ENCODE data around the gene ATOX1. TPM values are rescaled to one million over a fixed set of nuclear protein-coding genes. Genes with fewer than 3 reads are reported as not detected.

Gene ATOX1
- total and polyA plus RNA-seq, 9 of the 15 experiments (the other 6 are each of a cell fraction or from before 2014, with no cell fraction given): 59.2 to 318 (median 86.2) TPM

DNA sequence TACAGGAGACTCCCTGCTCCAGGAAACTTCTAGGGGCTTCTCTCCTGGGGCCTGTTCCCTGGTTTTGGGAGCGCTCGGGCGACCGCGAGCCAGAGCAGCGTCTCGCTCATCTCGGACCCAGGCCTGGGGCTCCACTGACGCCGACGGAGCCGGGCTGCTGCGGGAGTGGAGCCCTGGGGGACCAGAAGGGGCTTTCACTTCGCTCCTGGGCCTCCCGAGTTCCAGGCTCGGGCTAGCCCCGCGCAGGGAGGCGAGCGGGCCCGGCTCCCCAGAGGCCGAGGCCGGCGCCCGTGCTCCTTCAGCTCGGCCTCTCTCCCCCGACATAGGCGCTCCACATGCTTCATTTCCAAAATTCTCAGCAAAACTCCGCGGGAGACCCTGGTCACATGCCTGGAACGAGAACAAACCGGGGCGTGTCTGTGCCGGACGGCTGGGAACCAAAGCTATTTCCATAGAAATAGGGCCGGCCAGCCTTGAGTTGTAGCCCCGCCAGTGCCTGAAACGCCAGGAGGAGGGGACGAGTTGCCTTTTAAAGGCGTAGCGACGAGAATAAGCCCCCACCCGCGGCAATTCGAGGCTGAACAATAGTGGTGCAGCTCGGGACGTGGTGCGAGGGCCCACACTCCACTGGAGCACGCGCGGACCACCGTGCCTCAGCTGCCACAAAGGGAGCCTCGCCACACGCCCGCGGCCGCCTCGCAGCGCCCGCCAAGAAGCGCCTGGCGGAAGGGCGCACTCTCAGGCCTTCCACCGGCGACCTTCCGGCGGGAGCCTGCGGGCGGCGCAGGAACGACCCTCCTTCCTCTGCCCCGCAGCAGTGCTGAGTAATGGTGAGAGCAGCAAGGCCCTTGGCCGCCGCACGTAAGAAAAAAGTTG lies 12.2 kb upstream of the ATOX1 start (continued):
- TF ChIP-seq, protein P1, sequence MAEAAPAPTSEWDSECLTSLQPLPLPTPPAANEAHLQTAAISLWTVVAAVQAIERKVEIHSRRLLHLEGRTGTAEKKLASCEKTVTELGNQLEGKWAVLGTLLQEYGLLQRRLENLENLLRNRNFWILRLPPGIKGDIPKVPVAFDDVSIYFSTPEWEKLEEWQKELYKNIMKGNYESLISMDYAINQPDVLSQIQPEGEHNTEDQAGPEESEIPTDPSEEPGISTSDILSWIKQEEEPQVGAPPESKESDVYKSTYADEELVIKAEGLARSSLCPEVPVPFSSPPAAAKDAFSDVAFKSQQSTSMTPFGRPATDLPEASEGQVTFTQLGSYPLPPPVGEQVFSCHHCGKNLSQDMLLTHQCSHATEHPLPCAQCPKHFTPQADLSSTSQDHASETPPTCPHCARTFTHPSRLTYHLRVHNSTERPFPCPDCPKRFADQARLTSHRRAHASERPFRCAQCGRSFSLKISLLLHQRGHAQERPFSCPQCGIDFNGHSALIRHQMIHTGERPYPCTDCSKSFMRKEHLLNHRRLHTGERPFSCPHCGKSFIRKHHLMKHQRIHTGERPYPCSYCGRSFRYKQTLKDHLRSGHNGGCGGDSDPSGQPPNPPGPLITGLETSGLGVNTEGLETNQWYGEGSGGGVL (CRISPR knock-in tag; IDR thresholded peaks at IDR 0.05): no peak
- TF ChIP-seq MXI1 (IDR thresholded peaks at IDR 0.05; ENCODE audit: low read depth, low read length) (no peak), POLR3A (IDR thresholded peaks at IDR 0.05; ENCODE audit: borderline replicate concordance, extremely low read depth, insufficient read depth, insufficient read length) (no peak), ZNF507 (tag; conservative IDR thresholded peaks at IDR 0.05) (no peak), MCM3 (IDR thresholded peaks at IDR 0.05) (no peak), PHTF2 (CRISPR knock-in tag; IDR thresholded peaks at IDR 0.05) (no peak), JUND (IDR thresholded peaks at IDR 0.05; ENCODE audit: borderline replicate concordance, low read depth, low read length) (no peak), JUND (tag; IDR thresholded peaks at IDR 0.05; ENCODE audit: borderline replicate concordance, low read depth, low read length) (no peak), POLR2B (IDR thresholded peaks at IDR 0.05; ENCODE audit: low read depth, partially characterized antibody) (no peak), SETDB1 (IDR thresholded peaks at IDR 0.05; ENCODE audit: low read length) (no peak), ZNF232 (CRISPR knock-in tag; IDR thresholded peaks at IDR 0.05) (peak; percentile 80; the same call in 1 of the 2 replicates), NR4A1 (CRISPR knock-in tag; IDR thresholded peaks at IDR 0.05) (no peak), NR4A1 (tag; IDR thresholded peaks at IDR 0.05) (peak; percentile 80), ZNF174 (CRISPR knock-in tag; IDR thresholded peaks at IDR 0.05) (no peak), HEY1 (CRISPR knock-in tag; IDR thresholded peaks at IDR 0.05; ENCODE audit: borderline replicate concordance) (no peak), ZNF253 (CRISPR knock-in tag; conservative IDR thresholded peaks at IDR 0.05) (no peak), ZNF589 (CRISPR knock-in tag; IDR thresholded peaks at IDR 0.05; ENCODE audit: low read depth) (no peak), THRAP3 (IDR thresholded peaks at IDR 0.05; ENCODE audit: borderline replicate concordance) (no peak), SMC3 (conservative IDR thresholded peaks at IDR 0.05; ENCODE audit: insufficient read depth, low read depth, low read length) (no peak), NFIX (CRISPR knock-in tag; IDR thresholded peaks at IDR 0.05; ENCODE audit: low read depth) (no peak)
- TF ChIP-seq, protein P2, sequence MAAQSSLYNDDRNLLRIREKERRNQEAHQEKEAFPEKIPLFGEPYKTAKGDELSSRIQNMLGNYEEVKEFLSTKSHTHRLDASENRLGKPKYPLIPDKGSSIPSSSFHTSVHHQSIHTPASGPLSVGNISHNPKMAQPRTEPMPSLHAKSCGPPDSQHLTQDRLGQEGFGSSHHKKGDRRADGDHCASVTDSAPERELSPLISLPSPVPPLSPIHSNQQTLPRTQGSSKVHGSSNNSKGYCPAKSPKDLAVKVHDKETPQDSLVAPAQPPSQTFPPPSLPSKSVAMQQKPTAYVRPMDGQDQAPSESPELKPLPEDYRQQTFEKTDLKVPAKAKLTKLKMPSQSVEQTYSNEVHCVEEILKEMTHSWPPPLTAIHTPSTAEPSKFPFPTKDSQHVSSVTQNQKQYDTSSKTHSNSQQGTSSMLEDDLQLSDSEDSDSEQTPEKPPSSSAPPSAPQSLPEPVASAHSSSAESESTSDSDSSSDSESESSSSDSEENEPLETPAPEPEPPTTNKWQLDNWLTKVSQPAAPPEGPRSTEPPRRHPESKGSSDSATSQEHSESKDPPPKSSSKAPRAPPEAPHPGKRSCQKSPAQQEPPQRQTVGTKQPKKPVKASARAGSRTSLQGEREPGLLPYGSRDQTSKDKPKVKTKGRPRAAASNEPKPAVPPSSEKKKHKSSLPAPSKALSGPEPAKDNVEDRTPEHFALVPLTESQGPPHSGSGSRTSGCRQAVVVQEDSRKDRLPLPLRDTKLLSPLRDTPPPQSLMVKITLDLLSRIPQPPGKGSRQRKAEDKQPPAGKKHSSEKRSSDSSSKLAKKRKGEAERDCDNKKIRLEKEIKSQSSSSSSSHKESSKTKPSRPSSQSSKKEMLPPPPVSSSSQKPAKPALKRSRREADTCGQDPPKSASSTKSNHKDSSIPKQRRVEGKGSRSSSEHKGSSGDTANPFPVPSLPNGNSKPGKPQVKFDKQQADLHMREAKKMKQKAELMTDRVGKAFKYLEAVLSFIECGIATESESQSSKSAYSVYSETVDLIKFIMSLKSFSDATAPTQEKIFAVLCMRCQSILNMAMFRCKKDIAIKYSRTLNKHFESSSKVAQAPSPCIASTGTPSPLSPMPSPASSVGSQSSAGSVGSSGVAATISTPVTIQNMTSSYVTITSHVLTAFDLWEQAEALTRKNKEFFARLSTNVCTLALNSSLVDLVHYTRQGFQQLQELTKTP (IDR thresholded peaks at IDR 0.05; ENCODE audit: low read depth in 1 of 2, partially characterized antibody in 2 of 2): no peak
- TF ChIP-seq, protein P3, sequence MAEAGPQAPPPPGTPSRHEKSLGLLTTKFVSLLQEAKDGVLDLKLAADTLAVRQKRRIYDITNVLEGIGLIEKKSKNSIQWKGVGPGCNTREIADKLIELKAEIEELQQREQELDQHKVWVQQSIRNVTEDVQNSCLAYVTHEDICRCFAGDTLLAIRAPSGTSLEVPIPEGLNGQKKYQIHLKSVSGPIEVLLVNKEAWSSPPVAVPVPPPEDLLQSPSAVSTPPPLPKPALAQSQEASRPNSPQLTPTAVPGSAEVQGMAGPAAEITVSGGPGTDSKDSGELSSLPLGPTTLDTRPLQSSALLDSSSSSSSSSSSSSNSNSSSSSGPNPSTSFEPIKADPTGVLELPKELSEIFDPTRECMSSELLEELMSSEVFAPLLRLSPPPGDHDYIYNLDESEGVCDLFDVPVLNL (CRISPR knock-in tag; IDR thresholded peaks at IDR 0.05; ENCODE audit: low read depth): no peak
